K562 (cell line): Measurements from ENCODE around the gene ATP6V0D1. TPM values are rescaled to one million over a fixed set of nuclear protein-coding genes. Genes with fewer than 3 reads are reported as not detected.

Experiments
- ATAC-seq: fragments of 200-7000 bp; cut with Tn5 transposase; 3 replicates; pipeline ENCODE4 v1.9.1; 2020; ENCODE audit warnings: moderate library complexity
- BruUV-seq: library from RNA; stranded (reverse); fragments of 400-500 nt; replicated peaks from 2 replicates; lab custom pipeline; 2021; lab: Mats Ljungman, UMichigan
- CTCF ChIA-PET: fragments of 300-600 bp; formaldehyde crosslinking; extraction: SDS; loops from one replicate; lab custom pipeline; 2021; ENCODE audit warnings: low intra/inter-chr PET ratio; lab: Yijun Ruan, JAX
- POLR2A ChIA-PET: fragments of 300-600, 350-650 bp; sonication (Branson Sonifier 250); formaldehyde crosslinking; extraction: SDS; loops from one replicate; lab custom pipeline; 2021; ENCODE audit warnings: antibody characterized with exemption, inconsistent platforms; lab: Yijun Ruan, JAX
- DNase-seq, 4 experiments: peaks; one replicate each; pipeline versions ENCODE4 v3.0.0 to v3.0.0-alpha.2; 2011 to 2018; ENCODE audit warnings: low spot score in 3 of 4, mixed read lengths in 3 of 4; ENCODE audit errors: extremely low read depth in 1 of 4
- FAIRE-seq: peaks from 2 replicates; lab custom pipeline; 2011; peaks lifted over from hg19 to GRCh38; lab: Jason Lieb, UNC
- H2AFZ ChIP-seq: 2 replicates; pipeline ENCODE4 v1.6.0; 2011; ENCODE audit warnings: low read depth, low read length, control low read depth, inconsistent platforms
- H3K27ac ChIP-seq: fragments of 200-600 bp; 3 replicates; pipeline ENCODE4 v1.8.0; 2011; ENCODE audit warnings: low read depth, mild to moderate bottlenecking, control low read depth, inconsistent platforms, low read length, moderate library complexity, mixed read lengths; ENCODE audit errors: extremely low read depth
- H3K27me3 ChIP-seq, 2 experiments: fragments of 300-600 bp in 1 of 2; 2 replicates in 1 of 2; 3 replicates in 1 of 2; pipeline versions ENCODE4 v1.6.0 to v1.8.0; 2011; ENCODE audit warnings: inconsistent platforms in 2 of 2, low read length in 2 of 2, mild to moderate bottlenecking in 1 of 2, mixed read lengths in 1 of 2, moderate library complexity in 1 of 2; ENCODE audit not compliant: control insufficient read depth in 2 of 2, insufficient read depth in 2 of 2
- H3K36me3 ChIP-seq: fragments of 300-600 bp; 3 replicates; pipeline ENCODE4 v1.8.0; 2011; ENCODE audit warnings: mild to moderate bottlenecking, low read length, inconsistent platforms; ENCODE audit not compliant: control insufficient read depth, insufficient read depth
- H3K4me1 ChIP-seq, 2 experiments: fragments of 200-600 bp in 1 of 2; replicated peaks in 1 of 2; 2 replicates in 1 of 2; 3 replicates in 1 of 2; pipeline versions ENCODE4 v1.5.1 to v1.8.0; 2011; ENCODE audit warnings: inconsistent platforms in 2 of 2, low read length in 2 of 2, mild to moderate bottlenecking in 1 of 2, mixed read lengths in 1 of 2, moderate library complexity in 1 of 2; ENCODE audit not compliant: control insufficient read depth in 2 of 2, insufficient read depth in 2 of 2
- H3K4me2 ChIP-seq: 2 replicates; pipeline ENCODE4 v1.6.1; 2011; ENCODE audit warnings: low read length, control low read depth, inconsistent platforms, mixed read lengths; ENCODE audit not compliant: insufficient read depth
- H3K4me3 ChIP-seq: fragments of 200-600 bp; sonication (generic), shearing (Covaris generic); 2 replicates; pipeline ENCODE4 v1.5.1; 2016; ENCODE audit warnings: control low read depth, inconsistent platforms
- H3K79me2 ChIP-seq: fragments of 200-600 bp; 3 replicates; pipeline ENCODE4 v1.8.0; 2011; ENCODE audit warnings: low read length, inconsistent platforms; ENCODE audit not compliant: control insufficient read depth, insufficient read depth
- H3K9ac ChIP-seq, 2 experiments: 2 replicates each; pipeline versions ENCODE4 v1.6.0 to v1.6.1; 2011; ENCODE audit warnings: low read depth in 2 of 2, low read length in 2 of 2, control low read depth in 1 of 2, inconsistent platforms in 1 of 2, mild to moderate bottlenecking in 1 of 2, mixed read lengths in 1 of 2; ENCODE audit not compliant: insufficient read depth in 1 of 2
- H3K9me1 ChIP-seq: one replicate; pipeline ENCODE4 v1.6.0; 2011; ENCODE audit warnings: inconsistent platforms, mild to moderate bottlenecking, low read length, moderate library complexity; ENCODE audit not compliant: control insufficient read depth, insufficient read depth
- H3K9me3 ChIP-seq: replicated peaks from 2 replicates; pipeline ENCODE4 v1.5.1; 2011; ENCODE audit warnings: low read depth, low read length, inconsistent platforms; ENCODE audit not compliant: control insufficient read depth, insufficient read depth
- H4K20me1 ChIP-seq: replicated peaks from 2 replicates; pipeline ENCODE4 v1.6.1; 2011; ENCODE audit warnings: low read length, inconsistent platforms, mixed read lengths; ENCODE audit not compliant: control insufficient read depth, insufficient read depth
- FOXA1 ChIP-seq: fragments of 450-650 bp; IDR thresholded peaks from 2 replicates; pipeline ENCODE4 v1.6.1; 2016; ENCODE audit warnings: mild to moderate bottlenecking, borderline replicate concordance
- POLR2A ChIP-seq: fragments of 450-650 bp; conservative IDR thresholded peaks from 2 replicates; pipeline ENCODE4 v1.6.1; 2016
- RBM22 ChIP-seq: fragments of 200-400 bp; formaldehyde crosslinking; IDR thresholded peaks from 2 replicates; pipeline ENCODE4 v1.6.1; 2018; ENCODE audit warnings: low read length, low read depth; ENCODE audit not compliant: poor library complexity, severe bottlenecking
- ZBTB33 ChIP-seq: sonication (generic); formaldehyde crosslinking; IDR thresholded peaks from 2 replicates; pipeline ENCODE4 v1.8.1; 2023; ENCODE audit warnings: mild to moderate bottlenecking, missing genetic modification reagents
- ZKSCAN8 ChIP-seq: fragments of 200-800 bp; sonication (Bioruptor generic); IDR thresholded peaks from 2 replicates; pipeline ENCODE4 v1.6.1; 2016; ENCODE audit warnings: missing genetic modification characterization, missing compliant biosample characterization
- ZNF75A ChIP-seq: fragments of 450-650 bp; formaldehyde crosslinking; IDR thresholded peaks from 2 replicates; pipeline ENCODE4 v1.4.0; 2020; ENCODE audit warnings: mild to moderate bottlenecking
- WGBS: fragments of 100-300 bp; shearing (Covaris generic); methylation state at CpG from one replicate; pipeline ENCODE4 v1.1.6; 2016; ENCODE audit warnings: low coverage, mixed read lengths; ENCODE audit not compliant: insufficient coverage; ENCODE audit errors: missing lambda C conversion rate; 5-methylcytosine and 5-hydroxymethylcytosine counted together
- in situ Hi-C: fragments of 300-500 bp; cut with MboI; formaldehyde crosslinking; loops from 4 replicates; pipeline ENCODE4 v1.15.0; 2018; ENCODE audit warnings: inconsistent platforms, mixed read lengths
- intact Hi-C: fragments of 100-400 bp; cut with micrococcal nuclease; formaldehyde crosslinking; loops from 2 replicates; pipeline ENCODE4 v1.14.2; 2022
- polyA plus RNA-seq, 8 experiments: library from polyadenylated mRNA; depleted of rRNA in 4 of 8; stranded (reverse) in 5 of 8; unstranded in 3 of 8; fragments of >200 nt; fragmentation: Nextera tagmentation in 2 of 8; fragmentation: Illumina TruSeq in 1 of 8; extraction: Ambion mirVana in 2 of 8; extraction: Trizol in 1 of 8; gene quantifications; 2 replicates each; pipeline versions ENCODE4 v1.2.1 to v1.2.3, GENCODE V29; 2011 to 2014; ENCODE audit warnings: inconsistent platforms in 1 of 8, missing spikeins in 1 of 8
- total RNA-seq, 7 experiments: library from RNA; depleted of rRNA in 6 of 7; stranded (reverse); fragments of >200 nt in 6 of 7; fragmentation: Illumina TruSeq in 2 of 7; extraction: Trizol in 2 of 7; gene quantifications; 2 replicates each; pipeline versions ENCODE4 v1.2.1 to v1.2.3, GENCODE V29; 2011 to 2021; ENCODE audit warnings: low replicate concordance in 1 of 7
- TF ChIP-seq, protein P1 (sequence below): fragments of 250-450 bp; sonication (Bioruptor Pico); IDR thresholded peaks from 2 replicates; pipeline ENCODE4 v1.5.0; 2022; ENCODE audit warnings: mild to moderate bottlenecking
- TF ChIP-seq, protein P2 (sequence below): fragments of 250-450 bp; sonication (Bioruptor Pico); IDR thresholded peaks from 2 replicates; pipeline ENCODE4 v1.8.0; 2021; ENCODE audit warnings: moderate library complexity, mild to moderate bottlenecking, inconsistent platforms

Gene ATP6V0D1
- total and polyA plus RNA-seq, 9 of the 15 experiments (the other 6 are each of a cell fraction or from before 2014, with no cell fraction given) = 23.2 to 69.7 (median 45.6) TPM

- no peak for TF ChIP-seq RBM22
- no peak for TF ChIP-seq ZBTB33 (CRISPR knock-in tag)
Observed at GRCh38 chr16:67411339-67411738, 69.6 kb downstream of the ATP6V0D1 start (continued).

DNA sequence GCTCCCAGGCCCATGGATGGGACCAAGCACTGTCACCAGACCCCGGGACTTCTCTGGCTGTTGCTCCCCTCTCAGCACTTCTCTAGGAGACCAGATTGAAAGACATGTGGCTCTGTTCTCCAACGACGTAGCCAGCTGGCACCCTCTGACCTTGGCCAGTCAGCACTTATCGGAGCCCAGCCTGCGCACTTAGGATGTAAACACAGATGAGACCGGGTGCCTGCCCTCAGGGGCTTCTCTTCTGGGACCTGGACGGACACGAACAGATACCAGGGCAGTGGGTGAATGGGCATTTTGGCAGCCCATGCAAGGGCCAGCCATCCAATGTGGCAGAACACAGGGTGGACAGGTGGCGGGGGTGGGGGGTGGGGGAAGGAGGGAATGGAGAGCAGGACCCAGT lies 71.3 kb downstream of the ATP6V0D1 start:
- no peak overlapping the region for H3K9ac ChIP-seq
- no peak for TF ChIP-seq ZKSCAN8
- no peak for TF ChIP-seq ZNF75A (CRISPR knock-in tag)
- TF ChIP-seq, protein P1, sequence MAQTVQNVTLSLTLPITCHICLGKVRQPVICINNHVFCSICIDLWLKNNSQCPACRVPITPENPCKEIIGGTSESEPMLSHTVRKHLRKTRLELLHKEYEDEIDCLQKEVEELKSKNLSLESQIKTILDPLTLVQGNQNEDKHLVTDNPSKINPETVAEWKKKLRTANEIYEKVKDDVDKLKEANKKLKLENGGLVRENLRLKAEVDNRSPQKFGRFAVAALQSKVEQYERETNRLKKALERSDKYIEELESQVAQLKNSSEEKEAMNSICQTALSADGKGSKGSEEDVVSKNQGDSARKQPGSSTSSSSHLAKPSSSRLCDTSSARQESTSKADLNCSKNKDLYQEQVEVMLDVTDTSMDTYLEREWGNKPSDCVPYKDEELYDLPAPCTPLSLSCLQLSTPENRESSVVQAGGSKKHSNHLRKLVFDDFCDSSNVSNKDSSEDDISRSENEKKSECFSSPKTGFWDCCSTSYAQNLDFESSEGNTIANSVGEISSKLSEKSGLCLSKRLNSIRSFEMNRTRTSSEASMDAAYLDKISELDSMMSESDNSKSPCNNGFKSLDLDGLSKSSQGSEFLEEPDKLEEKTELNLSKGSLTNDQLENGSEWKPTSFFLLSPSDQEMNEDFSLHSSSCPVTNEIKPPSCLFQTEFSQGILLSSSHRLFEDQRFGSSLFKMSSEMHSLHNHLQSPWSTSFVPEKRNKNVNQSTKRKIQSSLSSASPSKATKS (CRISPR knock-in tag) = no peak
- TF ChIP-seq FOXA1 = no peak
- TF ChIP-seq POLR2A = no peak
- TF ChIP-seq, protein P2, sequence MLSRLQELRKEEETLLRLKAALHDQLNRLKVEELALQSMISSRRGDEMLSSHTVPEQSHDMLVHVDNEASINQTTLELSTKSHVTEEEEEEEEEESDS (CRISPR knock-in tag) = no peak
- H3K27me3 ChIP-seq = peaks cover 44 to 81% of the 10 kb centered on the region in 2 experiments

More for the DNA sequence above, 71.3 kb downstream of the ATP6V0D1 start:
- Histone ChIP-seq H3K4me1 (peaks cover 0 to 4% of the 10 kb centered on the region in 2 experiments; a peak in 2 of 5 replicates), H4K20me1 (0 out of 2 replicates have a peak, but pooled peaks cover 4% of the 10 kb centered on the region), H3K9me3 (no peaks in the 10 kb centered on the region), H3K9me1 (no peaks in the 10 kb centered on the region), H2AFZ (no peak overlapping the region), H3K27ac (no peak overlapping the region), H3K36me3 (no peaks in the 10 kb centered on the region), H3K79me2 (no peaks in the 10 kb centered on the region), H3K4me2 (no peak overlapping the region), H3K4me3 (no peak overlapping the region)
- no peak for DNase-seq
- ChIA-PET POLR2A (no interaction called here), CTCF (no interaction called here)
- in situ Hi-C loops = loop anchor here (25.0 kb wide), 1 partner anchor 447 kb away; the partner anchor contains the start of gene CES3
- BruUV-seq = no TSS peak
- intact Hi-C loops = loop anchor here (10.0 kb wide), 2 partner anchors 45 to 395 kb away; no protein-coding TSS in a partner anchor
- no peak for FAIRE-seq
- ATAC-seq = no peak
- under 1% methylated on average over 8 of the region's 9 CpGs for WGBS
